GM19043 (cell line): ENCODE results near the gene UCN2.

Experiments
- ATAC-seq: cut with Tn5 transposase; IDR thresholded peaks from one replicate; pipeline ENCODE4 v1.9.1; 2021; ENCODE audit warnings: low read depth; ENCODE audit not compliant: unreplicated experiment

The UCN2 gene

GRCh38 chr3:48591886-48592518 lies 28.4 kb upstream of the UCN2 start:
- no peak for ATAC-seq

- no peak for ATAC-seq
These were observed 27.9 kb upstream of the UCN2 start for GRCh38 chr3:48591436-48591835.

GRCh38 chr3:48588230-48588629 lies 24.6 kb upstream of the UCN2 start:
- ATAC-seq, result no peak

GRCh38 chr3:48587686-48588085 lies 24.1 kb upstream of the UCN2 start:
- ATAC-seq, result no peak

GRCh38 chr3:48585411-48585810 lies 21.8 kb upstream of the UCN2 start:
- no peak for ATAC-seq

- ATAC-seq, result no peak
These were observed 21.3 kb upstream of the UCN2 start for GRCh38 chr3:48584836-48585235.

- ATAC-seq, result no peak
These were observed 18.3 kb upstream of the UCN2 start for GRCh38 chr3:48581621-48582481.

- no peak for ATAC-seq
These were observed 13.1 kb upstream of the UCN2 start for GRCh38 chr3:48576647-48577046.

- ATAC-seq, result no peak
These were observed 11.8 kb upstream of the UCN2 start for GRCh38 chr3:48575366-48575765.

- ATAC-seq, result no peak
These were observed 10.5 kb upstream of the UCN2 start for GRCh38 chr3:48573973-48574585.

- ATAC-seq, result no peak
These were observed 8.9 kb upstream of the UCN2 start for GRCh38 chr3:48572517-48572916.

- ATAC-seq, result no peak
These were observed 8.4 kb upstream of the UCN2 start for GRCh38 chr3:48571938-48572337.

- no peak for ATAC-seq
These were observed 6.3 kb upstream of the UCN2 start for GRCh38 chr3:48569808-48570450.

- no peak for ATAC-seq
These were observed 5.8 kb upstream of the UCN2 start for GRCh38 chr3:48569400-48569799.

- ATAC-seq, result no peak
These were observed 4.9 kb upstream of the UCN2 start for GRCh38 chr3:48568476-48568875.

GRCh38 chr3:48567500-48567899 lies 3.9 kb upstream of the UCN2 start:
- ATAC-seq, result no peak

GRCh38 chr3:48567090-48567489 lies 3.5 kb upstream of the UCN2 start:
- ATAC-seq, result no peak

GRCh38 chr3:48566401-48566760 lies 2.8 kb upstream of the UCN2 start:
- ATAC-seq, result no peak

GRCh38 chr3:48565591-48566400 lies 2.2 kb upstream of the UCN2 start:
- ATAC-seq, result no peak

GRCh38 chr3:48565186-48565585 lies 1.6 kb upstream of the UCN2 start:
- no peak for ATAC-seq
